Mesenchymal stem cell (in vitro differentiated cells and primary cell): Measurements from ENCODE around the gene ST6GAL2.

Experiments
- DNase-seq: peaks from one replicate; pipeline ENCODE4 v3.0.0-alpha.2; 2013
- H2AFZ ChIP-seq: one replicate; pipeline ENCODE4 v1.6.1; 2013; ENCODE audit warnings: low read depth, mild to moderate bottlenecking, control low read depth, inconsistent platforms, low read length, moderate library complexity
- H2AK5ac ChIP-seq: 2 replicates; pipeline ENCODE4 v1.6.1; 2013; ENCODE audit warnings: low read length, moderate library complexity, mild to moderate bottlenecking, inconsistent platforms; ENCODE audit not compliant: severe bottlenecking
- H2BK120ac ChIP-seq: one replicate; pipeline ENCODE4 v1.6.1; 2013; ENCODE audit warnings: low read depth, mild to moderate bottlenecking, inconsistent platforms, low read length, moderate library complexity
- H2BK12ac ChIP-seq, 2 experiments: one replicate each; pipeline ENCODE4 v1.6.1; 2013; ENCODE audit warnings: inconsistent platforms in 2 of 2, low read length in 2 of 2, mild to moderate bottlenecking in 2 of 2, moderate library complexity in 2 of 2, control low read depth in 1 of 2
- H2BK15ac ChIP-seq: one replicate; pipeline ENCODE4 v1.6.1; 2013; ENCODE audit warnings: mild to moderate bottlenecking, low read depth, inconsistent platforms; ENCODE audit not compliant: poor library complexity, severe bottlenecking
- H2BK5ac ChIP-seq: 2 replicates; pipeline ENCODE4 v1.6.1; 2013; ENCODE audit warnings: low read depth, mild to moderate bottlenecking, low read length, control low read depth, inconsistent platforms; ENCODE audit not compliant: poor library complexity, severe bottlenecking
- H3K14ac ChIP-seq, 2 experiments: one replicate each; pipeline ENCODE4 v1.6.1; 2013; ENCODE audit warnings: inconsistent platforms in 2 of 2, low read length in 2 of 2, control low read depth in 1 of 2, mild to moderate bottlenecking in 1 of 2, moderate library complexity in 1 of 2
- H3K18ac ChIP-seq, 2 experiments: one replicate each; pipeline ENCODE4 v1.6.1; 2013; ENCODE audit warnings: inconsistent platforms in 2 of 2, low read length in 2 of 2, control low read depth in 1 of 2, low read depth in 1 of 2, mild to moderate bottlenecking in 1 of 2
- H3K23ac ChIP-seq, 2 experiments: one replicate each; pipeline ENCODE4 v1.6.1; 2013; ENCODE audit warnings: inconsistent platforms in 2 of 2, low read length in 2 of 2, mild to moderate bottlenecking in 2 of 2, moderate library complexity in 2 of 2, control low read depth in 1 of 2
- H3K27ac ChIP-seq: 2 replicates; pipeline ENCODE4 v1.5.1; 2013; ENCODE audit warnings: mild to moderate bottlenecking, moderate library complexity, low read length, control low read depth, inconsistent platforms; ENCODE audit not compliant: poor library complexity, severe bottlenecking
- H3K27me3 ChIP-seq, 2 experiments: 2 replicates each; pipeline versions ENCODE4 v1.6.1 to v1.7.0; 2013; ENCODE audit warnings: low read length in 2 of 2, mild to moderate bottlenecking in 2 of 2, moderate library complexity in 2 of 2, control low read depth in 1 of 2, inconsistent platforms in 1 of 2; ENCODE audit not compliant: control insufficient read depth in 1 of 2, insufficient read depth in 1 of 2
- H3K36me3 ChIP-seq, 2 experiments: 2 replicates each; pipeline versions ENCODE4 v1.6.1 to v1.7.0; 2013; ENCODE audit warnings: low read length in 2 of 2, control low read depth in 1 of 2, inconsistent platforms in 1 of 2, low read depth in 1 of 2, mild to moderate bottlenecking in 1 of 2; ENCODE audit not compliant: insufficient read depth in 2 of 2, control insufficient read depth in 1 of 2
- H3K4ac ChIP-seq, 2 experiments: one replicate each; pipeline ENCODE4 v1.6.1; 2013; ENCODE audit warnings: inconsistent platforms in 2 of 2, low read length in 2 of 2, mild to moderate bottlenecking in 2 of 2, moderate library complexity in 2 of 2, control low read depth in 1 of 2, low read depth in 1 of 2
- H3K4me1 ChIP-seq: 2 replicates; pipeline ENCODE4 v1.6.1; 2013; ENCODE audit warnings: low read depth, low read length, control low read depth; ENCODE audit not compliant: control insufficient read depth, insufficient read depth
- H3K4me2 ChIP-seq: 2 replicates; pipeline ENCODE4 v1.6.1; 2013; ENCODE audit warnings: low read length, mild to moderate bottlenecking, inconsistent platforms; ENCODE audit not compliant: poor library complexity, severe bottlenecking
- H3K4me3 ChIP-seq, 2 experiments: 2 replicates each; pipeline versions ENCODE4 v1.5.1 to v1.7.0; 2013; ENCODE audit warnings: low read length in 2 of 2, mild to moderate bottlenecking in 2 of 2, control low read depth in 1 of 2, low read depth in 1 of 2; ENCODE audit not compliant: insufficient read depth in 1 of 2
- H3K79me1 ChIP-seq: replicated peaks from 2 replicates; pipeline ENCODE4 v1.6.1; 2013; ENCODE audit warnings: mild to moderate bottlenecking, control low read depth, low read length, inconsistent platforms; ENCODE audit not compliant: poor library complexity, severe bottlenecking
- H3K9ac ChIP-seq: 2 replicates; pipeline ENCODE4 v1.7.0; 2013; ENCODE audit warnings: mild to moderate bottlenecking, low read length, moderate library complexity
- H3K9me3 ChIP-seq: 2 replicates; pipeline ENCODE4 v1.7.0; 2013; ENCODE audit warnings: mild to moderate bottlenecking, low read length; ENCODE audit not compliant: control insufficient read depth
- H4K8ac ChIP-seq: one replicate; pipeline ENCODE4 v1.6.1; 2013; ENCODE audit warnings: inconsistent platforms, mild to moderate bottlenecking, low read length, moderate library complexity
- H4K91ac ChIP-seq: one replicate; pipeline ENCODE4 v1.6.1; 2013; ENCODE audit warnings: mild to moderate bottlenecking, low read length, inconsistent platforms
- WGBS: methylation state at CpG from one replicate; pipeline ENCODE4 v1.1.7; 2013; ENCODE audit warnings: mixed read lengths; 5-methylcytosine and 5-hydroxymethylcytosine counted together

Gene ST6GAL2

GRCh38 chr2:106868275-106868674, 17.7 kb downstream of the ST6GAL2 start:
- no peak overlapping the region for H3K27ac ChIP-seq
- 67% methylated on average over 5 of the region's 7 CpGs for WGBS

GRCh38 chr2:106867196-106867953, 18.6 kb downstream of the ST6GAL2 start:
- Histone ChIP-seq H2BK12ac (no peak overlapping the region), H3K14ac (no peak overlapping the region), H4K8ac (no peak overlapping the region), H2BK120ac (no peak overlapping the region), H3K27ac (no peak overlapping the region), H3K27me3 (peaks cover 0 to 3% of the 10 kb centered on the region in 2 experiments), H3K23ac (no peak overlapping the region), H2AK5ac (no peak overlapping the region), H3K9ac (no peak overlapping the region), H3K36me3 (no peaks in the 10 kb centered on the region), H3K18ac (no peak overlapping the region), H3K4me2 (no peak overlapping the region), H2AFZ (no peak overlapping the region), H3K79me1 (peaks cover 22% of the 10 kb centered on the region), H3K4me1 (peaks cover 4% of the 10 kb centered on the region), H3K4me3 (no peak overlapping the region), H3K9me3 (no peaks in the 10 kb centered on the region), H2BK15ac (no peak overlapping the region), H4K91ac (no peak overlapping the region), H3K4ac (no peak overlapping the region), H2BK5ac (no peak overlapping the region)
- DNase-seq = no peak
- WGBS = 75% methylated on average over 9 of the region's 10 CpGs

More at GRCh38 chr2:106868275-106868674, 17.7 kb downstream of the ST6GAL2 start:
- no peak overlapping the region for H2BK5ac ChIP-seq
- peaks cover 23% of the 10 kb centered on the region for H3K79me1 ChIP-seq
- no peak overlapping the region for H2BK12ac ChIP-seq
- no peak overlapping the region for H2AFZ ChIP-seq
- H3K4me1 ChIP-seq = peaks cover 4% of the 10 kb centered on the region
- no peak overlapping the region for H4K91ac ChIP-seq
- no peak overlapping the region for H2AK5ac ChIP-seq
- no peaks in the 10 kb centered on the region for H3K27me3 ChIP-seq
- no peaks in the 10 kb centered on the region for H3K9me3 ChIP-seq
- H3K4ac ChIP-seq = no peak overlapping the region
- no peaks in the 10 kb centered on the region for H3K36me3 ChIP-seq
- no peak overlapping the region for H4K8ac ChIP-seq
- no peak overlapping the region for H3K14ac ChIP-seq
- DNase-seq = no peak
- H3K4me3 ChIP-seq = no peak overlapping the region
- H3K23ac ChIP-seq = no peak overlapping the region
- no peak overlapping the region for H2BK15ac ChIP-seq
- no peak overlapping the region for H3K9ac ChIP-seq
- H3K4me2 ChIP-seq = no peak overlapping the region
- H3K18ac ChIP-seq = no peak overlapping the region
- H2BK120ac ChIP-seq = no peak overlapping the region

GRCh38 chr2:106866641-106867040, 19.3 kb downstream of the ST6GAL2 start:
- H3K9me3 ChIP-seq = no peaks in the 10 kb centered on the region
- H4K91ac ChIP-seq = no peak overlapping the region
- no peak overlapping the region for H2AK5ac ChIP-seq
- no peak overlapping the region for H2AFZ ChIP-seq
- peaks cover 0 to 3% of the 10 kb centered on the region in 2 experiments for H3K27me3 ChIP-seq
- H4K8ac ChIP-seq = no peak overlapping the region
- H3K23ac ChIP-seq = no peak overlapping the region
- H3K4me1 ChIP-seq = peaks cover 4% of the 10 kb centered on the region
- peaks cover 18% of the 10 kb centered on the region for H3K79me1 ChIP-seq
- H3K14ac ChIP-seq = no peak overlapping the region
- H3K27ac ChIP-seq = no peak overlapping the region
- no peak overlapping the region for H2BK120ac ChIP-seq
- no peak overlapping the region for H3K4me2 ChIP-seq
- no peak for DNase-seq
- no peak overlapping the region for H3K9ac ChIP-seq
- 100% methylated on average over 1 of the region's 3 CpGs for WGBS
- no peak overlapping the region for H3K4ac ChIP-seq
- H3K36me3 ChIP-seq = no peaks in the 10 kb centered on the region
- no peak overlapping the region for H3K18ac ChIP-seq
- no peak overlapping the region for H2BK15ac ChIP-seq
- no peak overlapping the region for H2BK5ac ChIP-seq
- no peak overlapping the region for H2BK12ac ChIP-seq
- no peak overlapping the region for H3K4me3 ChIP-seq

- Histone ChIP-seq H3K4me2 (no peak overlapping the region), H3K36me3 (no peaks in the 10 kb centered on the region), H3K79me1 (peaks cover 23% of the 10 kb centered on the region), H4K91ac (no peak overlapping the region), H2BK12ac (no peak overlapping the region), H2AFZ (no peak overlapping the region), H3K9ac (no peak overlapping the region), H3K9me3 (peaks cover 8% of the 10 kb centered on the region), H2AK5ac (no peak overlapping the region), H3K18ac (no peak overlapping the region), H3K27me3 (peaks cover 0 to 3% of the 10 kb centered on the region in 2 experiments), H4K8ac (no peak overlapping the region), H3K4ac (no peak overlapping the region), H3K23ac (no peak overlapping the region), H3K27ac (no peak overlapping the region), H3K4me1 (peaks cover 4% of the 10 kb centered on the region), H2BK5ac (no peak overlapping the region), H2BK15ac (no peak overlapping the region), H3K14ac (no peak overlapping the region), H3K4me3 (no peak overlapping the region), H2BK120ac (no peak overlapping the region)
- 72% methylated on average over 2 of the region's 2 CpGs for WGBS
- no peak for DNase-seq
Observed at GRCh38 chr2:106864051-106864450, 21.9 kb downstream of the ST6GAL2 start.
